Measurements from ENCODE around the gene ZNF831.

Gene ZNF831

DNA sequence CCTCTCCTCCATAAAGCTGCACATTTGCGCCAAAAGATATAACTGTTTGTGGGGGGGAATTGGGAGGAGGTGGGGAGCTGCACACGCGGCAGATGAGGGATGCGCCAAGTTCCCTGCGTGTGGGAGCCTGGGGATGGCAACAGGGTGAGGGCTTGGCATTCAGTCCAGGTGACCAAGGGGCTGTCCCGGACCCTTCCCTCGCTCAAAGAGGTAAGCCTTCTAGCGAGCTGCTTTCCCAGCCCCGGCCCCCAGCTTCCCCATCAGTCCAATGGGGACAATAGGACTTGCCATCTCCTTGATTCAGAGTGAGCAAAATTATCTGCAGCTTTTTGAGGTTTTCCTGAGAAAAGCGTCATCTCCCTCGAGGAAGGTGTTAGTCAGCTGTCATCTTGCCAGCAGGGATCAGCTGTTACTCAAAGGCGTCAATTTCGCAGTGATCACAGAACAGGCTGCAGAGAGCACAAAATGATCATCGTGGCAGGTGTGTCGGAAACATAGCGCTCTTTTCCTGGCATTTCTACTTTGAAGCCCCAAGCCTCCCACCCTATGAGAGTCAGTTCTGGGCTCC is 21.3 kb downstream of the ZNF831 start:
- no peak overlapping the region for H3K4me3 ChIP-seq (ENCODE audit: low read depth, low read length)
- TF ChIP-seq, protein P1, sequence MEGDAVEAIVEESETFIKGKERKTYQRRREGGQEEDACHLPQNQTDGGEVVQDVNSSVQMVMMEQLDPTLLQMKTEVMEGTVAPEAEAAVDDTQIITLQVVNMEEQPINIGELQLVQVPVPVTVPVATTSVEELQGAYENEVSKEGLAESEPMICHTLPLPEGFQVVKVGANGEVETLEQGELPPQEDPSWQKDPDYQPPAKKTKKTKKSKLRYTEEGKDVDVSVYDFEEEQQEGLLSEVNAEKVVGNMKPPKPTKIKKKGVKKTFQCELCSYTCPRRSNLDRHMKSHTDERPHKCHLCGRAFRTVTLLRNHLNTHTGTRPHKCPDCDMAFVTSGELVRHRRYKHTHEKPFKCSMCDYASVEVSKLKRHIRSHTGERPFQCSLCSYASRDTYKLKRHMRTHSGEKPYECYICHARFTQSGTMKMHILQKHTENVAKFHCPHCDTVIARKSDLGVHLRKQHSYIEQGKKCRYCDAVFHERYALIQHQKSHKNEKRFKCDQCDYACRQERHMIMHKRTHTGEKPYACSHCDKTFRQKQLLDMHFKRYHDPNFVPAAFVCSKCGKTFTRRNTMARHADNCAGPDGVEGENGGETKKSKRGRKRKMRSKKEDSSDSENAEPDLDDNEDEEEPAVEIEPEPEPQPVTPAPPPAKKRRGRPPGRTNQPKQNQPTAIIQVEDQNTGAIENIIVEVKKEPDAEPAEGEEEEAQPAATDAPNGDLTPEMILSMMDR (conservative IDR thresholded peaks at IDR 0.05; ENCODE audit: low read depth, low read length), result no peak
- no peak for DNase-seq (ENCODE audit: low read depth)

DNA sequence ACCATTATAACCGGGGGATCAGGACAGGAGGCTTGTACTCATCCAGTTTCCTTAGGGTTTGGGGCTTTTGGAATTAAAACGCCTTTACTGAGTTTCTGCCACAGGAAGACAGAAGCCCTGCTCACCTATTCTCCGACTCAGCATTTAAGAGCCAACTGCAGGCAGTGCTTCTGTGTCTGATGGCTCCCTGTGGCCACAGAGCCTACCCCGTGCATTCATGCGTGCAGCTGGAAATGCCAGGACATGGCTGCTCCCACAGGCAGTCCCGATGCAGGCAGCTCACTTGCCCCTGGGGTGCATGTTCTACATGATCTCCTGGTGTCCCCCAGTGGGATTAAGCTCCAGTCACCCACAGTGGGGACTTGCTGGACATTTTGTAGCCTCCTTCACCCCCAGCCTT is 22.2 kb downstream of the ZNF831 start:
- no peak overlapping the region for H3K4me3 ChIP-seq (ENCODE audit: low read depth, low read length)
- TF ChIP-seq, protein P1 (conservative IDR thresholded peaks at IDR 0.05; ENCODE audit: low read depth, low read length), result no peak
- no peak for DNase-seq (ENCODE audit: low read depth)

DNA sequence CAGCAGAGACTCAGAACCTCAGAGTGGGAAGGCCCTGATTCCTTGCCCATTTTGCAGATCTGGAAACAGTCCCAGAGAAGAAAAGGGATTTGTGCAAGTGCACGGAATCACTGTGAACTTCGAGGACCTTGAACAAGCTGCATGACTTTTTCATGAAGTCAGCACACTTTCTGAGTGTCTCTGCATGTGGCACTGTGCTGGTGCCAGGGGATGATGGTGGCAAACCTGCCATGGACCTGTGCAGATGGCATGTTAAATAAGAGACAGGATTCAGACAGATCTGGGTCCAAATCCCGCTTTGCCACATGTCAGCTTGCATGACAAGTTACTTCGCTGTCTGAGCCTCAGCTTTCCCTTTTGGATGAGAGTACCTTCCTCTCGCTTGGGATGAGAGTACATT is 26.8 kb downstream of the ZNF831 start:
- TF ChIP-seq, protein P1 (conservative IDR thresholded peaks at IDR 0.05; ENCODE audit: low read depth, low read length), result no peak
- H3K4me3 ChIP-seq (ENCODE audit: low read depth, low read length), result no peak overlapping the region
- no peak for DNase-seq (ENCODE audit: low read depth)

DNA sequence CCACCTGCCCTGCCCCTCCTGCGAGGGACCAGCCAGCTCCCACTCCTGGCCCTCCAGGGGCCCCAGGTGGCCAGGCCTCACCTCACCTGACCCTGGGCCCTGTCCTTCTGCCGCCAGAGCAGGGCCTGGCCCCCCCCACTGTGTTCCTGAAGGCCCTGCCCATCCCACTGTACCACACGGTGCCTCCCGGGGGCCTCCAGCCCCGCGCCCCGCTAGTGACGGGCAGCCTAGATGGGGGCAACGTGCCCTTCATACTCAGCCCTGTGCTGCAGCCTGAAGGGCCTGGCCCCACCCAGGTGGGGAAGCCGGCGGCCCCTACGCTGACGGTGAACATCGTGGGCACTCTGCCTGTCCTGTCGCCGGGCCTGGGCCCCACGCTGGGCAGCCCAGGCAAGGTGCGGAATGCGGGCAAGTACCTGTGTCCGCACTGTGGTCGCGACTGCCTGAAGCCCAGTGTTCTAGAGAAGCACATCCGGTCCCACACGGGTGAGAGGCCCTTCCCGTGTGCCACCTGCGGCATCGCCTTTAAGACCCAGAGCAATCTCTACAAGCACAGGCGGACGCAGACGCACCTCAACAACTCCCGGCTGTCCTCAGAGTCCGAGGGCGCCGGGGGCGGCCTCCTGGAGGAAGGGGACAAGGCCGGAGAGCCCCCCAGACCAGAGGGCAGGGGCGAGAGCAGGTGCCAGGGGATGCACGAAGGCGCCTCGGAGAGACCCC is 27.6 kb downstream of the ZNF831 start:
- H3K4me3 ChIP-seq (ENCODE audit: low read depth, low read length), result no peak overlapping the region
- TF ChIP-seq, protein P1 (conservative IDR thresholded peaks at IDR 0.05; ENCODE audit: low read depth, low read length), result no peak
- DNase-seq (ENCODE audit: low read depth), result no peak

DNA sequence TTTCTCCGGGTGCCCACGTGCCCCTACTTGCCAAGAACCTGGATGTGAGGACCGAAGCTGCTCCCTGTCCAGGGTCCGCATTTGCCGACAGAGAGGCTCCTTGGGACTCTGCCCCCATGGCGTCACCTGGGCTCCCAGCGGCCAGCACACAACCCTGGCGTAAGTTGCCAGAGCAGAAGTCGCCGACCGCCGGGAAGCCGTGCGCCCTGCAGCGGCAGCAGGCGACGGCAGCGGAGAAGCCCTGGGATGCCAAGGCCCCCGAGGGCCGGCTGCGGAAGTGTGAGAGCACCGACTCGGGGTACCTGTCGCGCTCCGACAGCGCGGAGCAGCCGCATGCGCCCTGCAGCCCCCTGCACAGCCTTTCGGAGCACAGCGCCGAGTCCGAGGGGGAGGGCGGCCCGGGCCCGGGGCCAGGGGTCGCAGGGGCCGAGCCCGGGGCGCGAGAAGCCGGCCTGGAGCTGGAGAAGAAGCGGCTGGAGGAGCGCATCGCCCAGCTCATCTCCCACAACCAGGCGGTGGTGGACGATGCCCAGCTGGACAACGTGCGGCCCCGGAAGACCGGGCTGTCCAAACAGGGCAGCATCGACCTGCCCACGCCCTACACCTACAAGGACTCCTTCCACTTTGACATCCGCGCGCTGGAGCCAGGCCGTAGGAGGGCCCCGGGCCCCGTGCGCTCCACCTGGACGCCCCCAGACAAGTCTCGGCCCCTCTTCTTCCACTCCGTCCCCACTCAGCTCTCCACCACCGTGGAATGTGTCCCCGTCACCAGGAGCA is 28.3 kb downstream of the ZNF831 start:
- TF ChIP-seq, protein P1 (conservative IDR thresholded peaks at IDR 0.05; ENCODE audit: low read depth, low read length), result no peak
- DNase-seq (ENCODE audit: low read depth), result no peak
- H3K4me3 ChIP-seq (ENCODE audit: low read depth, low read length), result no peak overlapping the region

DNA sequence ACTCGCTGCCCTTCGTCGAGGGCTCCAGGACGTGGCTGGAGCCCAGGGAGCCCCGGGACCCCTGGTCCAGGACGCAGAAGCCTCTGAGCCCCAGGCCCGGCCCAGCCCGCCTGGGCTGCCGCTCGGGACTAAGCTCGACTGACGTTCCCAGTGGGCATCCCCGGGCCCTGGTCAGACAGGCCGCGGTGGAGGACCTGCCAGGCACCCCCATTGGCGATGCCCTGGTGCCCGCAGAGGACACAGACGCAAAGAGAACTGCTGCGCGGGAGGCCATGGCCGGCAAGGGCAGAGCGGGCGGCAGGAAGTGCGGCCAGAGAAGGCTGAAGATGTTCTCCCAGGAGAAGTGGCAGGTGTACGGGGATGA is 28.9 kb downstream of the ZNF831 start:
- no peak for DNase-seq (ENCODE audit: low read depth)
- no peak overlapping the region for H3K4me3 ChIP-seq (ENCODE audit: low read depth, low read length)
- TF ChIP-seq, protein P1 (conservative IDR thresholded peaks at IDR 0.05; ENCODE audit: low read depth, low read length), result no peak
